ENCODE data around the gene EPG5. TPM values are rescaled to one million over a fixed set of nuclear protein-coding genes. Genes with fewer than 3 reads are reported as not detected.
"Not testable (repeated sequence)": the region's sequence is repeated elsewhere in the genome, so short reads cannot be mapped to it uniquely, and the experiment has no call there.

The EPG5 gene
- total and polyA plus RNA-seq, 3 donors from 2014 or later = 19.0 to 66.4 (median 55.7) TPM

DNA sequence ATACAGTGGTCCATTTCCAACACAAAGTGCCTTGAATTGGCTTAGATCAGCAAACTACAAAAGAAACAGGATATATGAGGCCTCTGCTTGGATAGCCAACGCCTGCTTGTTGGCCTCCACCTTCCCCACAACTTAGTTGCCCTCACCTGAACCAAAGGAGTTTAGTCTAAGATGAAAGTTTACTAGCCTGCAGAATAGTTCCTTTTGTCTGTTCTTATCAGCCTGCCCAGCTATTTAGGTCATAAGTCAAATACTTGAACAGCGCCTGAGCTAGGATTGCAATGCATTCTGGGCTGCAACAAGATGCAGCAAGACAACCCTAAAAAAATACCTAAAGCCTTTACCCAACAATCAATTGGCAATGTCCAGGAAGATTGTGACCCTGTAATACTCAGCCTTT, 13.1 kb upstream of the EPG5 start:
- Histone ChIP-seq H3K36me3 (ENCODE audit: low read depth, missing control alignments) (no peaks in the 10 kb centered on the region), H3K4me3 (no peak overlapping the region), H3K4me1 (no peaks in the 10 kb centered on the region), H3K27me3 (no peaks in the 10 kb centered on the region), H3K27ac (no peak overlapping the region), H3K9me3 (no peaks in the 10 kb centered on the region)
- TF ChIP-seq POLR2A (IDR thresholded peaks at IDR 0.05) = no peak
- TF ChIP-seq, protein P1, sequence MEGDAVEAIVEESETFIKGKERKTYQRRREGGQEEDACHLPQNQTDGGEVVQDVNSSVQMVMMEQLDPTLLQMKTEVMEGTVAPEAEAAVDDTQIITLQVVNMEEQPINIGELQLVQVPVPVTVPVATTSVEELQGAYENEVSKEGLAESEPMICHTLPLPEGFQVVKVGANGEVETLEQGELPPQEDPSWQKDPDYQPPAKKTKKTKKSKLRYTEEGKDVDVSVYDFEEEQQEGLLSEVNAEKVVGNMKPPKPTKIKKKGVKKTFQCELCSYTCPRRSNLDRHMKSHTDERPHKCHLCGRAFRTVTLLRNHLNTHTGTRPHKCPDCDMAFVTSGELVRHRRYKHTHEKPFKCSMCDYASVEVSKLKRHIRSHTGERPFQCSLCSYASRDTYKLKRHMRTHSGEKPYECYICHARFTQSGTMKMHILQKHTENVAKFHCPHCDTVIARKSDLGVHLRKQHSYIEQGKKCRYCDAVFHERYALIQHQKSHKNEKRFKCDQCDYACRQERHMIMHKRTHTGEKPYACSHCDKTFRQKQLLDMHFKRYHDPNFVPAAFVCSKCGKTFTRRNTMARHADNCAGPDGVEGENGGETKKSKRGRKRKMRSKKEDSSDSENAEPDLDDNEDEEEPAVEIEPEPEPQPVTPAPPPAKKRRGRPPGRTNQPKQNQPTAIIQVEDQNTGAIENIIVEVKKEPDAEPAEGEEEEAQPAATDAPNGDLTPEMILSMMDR (IDR thresholded peaks at IDR 0.05) = no peak
- intact Hi-C loops (cut with DNase I; ENCODE audit: low total_unique reads) = no loop called here
- 66 to 72% methylated on average over 2 of the region's 2 CpGs for WGBS, 2 donors
- no peak for DNase-seq

DNA sequence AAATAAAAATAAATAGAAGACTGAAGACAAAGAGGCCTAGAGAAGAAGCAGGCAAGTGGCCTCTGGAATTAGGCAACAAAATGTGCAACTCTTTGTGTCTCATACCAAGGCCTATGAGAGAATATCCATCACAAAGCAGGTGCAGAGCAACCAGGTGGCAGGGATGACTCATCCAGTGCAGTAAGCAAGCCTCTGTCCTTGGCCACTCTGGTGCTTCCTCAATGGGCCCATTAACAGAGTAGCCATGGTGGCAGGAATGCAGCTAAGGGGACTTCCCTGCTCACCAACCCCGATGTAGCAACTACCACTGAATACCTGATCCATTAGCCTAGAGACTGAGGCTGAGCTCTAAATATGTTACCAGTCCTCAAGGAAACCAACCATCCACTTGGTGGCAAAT, 11.0 kb upstream of the EPG5 start:
- no peak overlapping the region for H3K27ac ChIP-seq
- intact Hi-C loops (cut with DNase I; ENCODE audit: low total_unique reads) = no loop called here
- TF ChIP-seq POLR2A (IDR thresholded peaks at IDR 0.05) = no peak
- TF ChIP-seq, protein P1 (IDR thresholded peaks at IDR 0.05) = no peak
- DNase-seq = no peak
- H3K4me1 ChIP-seq = no peaks in the 10 kb centered on the region
- H3K9me3 ChIP-seq = no peaks in the 10 kb centered on the region
- no peaks in the 10 kb centered on the region for H3K27me3 ChIP-seq
- WGBS, 2 donors = 75 to 77% methylated on average over 1 of the region's 1 CpG
- no peak overlapping the region for H3K4me3 ChIP-seq
- H3K36me3 ChIP-seq (ENCODE audit: low read depth, missing control alignments) = no peaks in the 10 kb centered on the region

GRCh38 chr18:45976974-45977373, 9.8 kb upstream of the EPG5 start:
- 88 to 90% methylated on average over 5 of the region's 5 CpGs for WGBS, 2 donors
- TF ChIP-seq, protein P1 (IDR thresholded peaks at IDR 0.05) = no peak
- TF ChIP-seq POLR2A (IDR thresholded peaks at IDR 0.05) = no peak
- no peak overlapping the region for H3K4me3 ChIP-seq
- no peaks in the 10 kb centered on the region for H3K4me1 ChIP-seq
- no peak overlapping the region for H3K27ac ChIP-seq
- no peaks in the 10 kb centered on the region for H3K27me3 ChIP-seq
- DNase-seq = no peak
- no peaks in the 10 kb centered on the region for H3K9me3 ChIP-seq
- H3K36me3 ChIP-seq (ENCODE audit: low read depth, missing control alignments) = no peaks in the 10 kb centered on the region
- intact Hi-C loops (cut with DNase I; ENCODE audit: low total_unique reads) = no loop called here

DNA sequence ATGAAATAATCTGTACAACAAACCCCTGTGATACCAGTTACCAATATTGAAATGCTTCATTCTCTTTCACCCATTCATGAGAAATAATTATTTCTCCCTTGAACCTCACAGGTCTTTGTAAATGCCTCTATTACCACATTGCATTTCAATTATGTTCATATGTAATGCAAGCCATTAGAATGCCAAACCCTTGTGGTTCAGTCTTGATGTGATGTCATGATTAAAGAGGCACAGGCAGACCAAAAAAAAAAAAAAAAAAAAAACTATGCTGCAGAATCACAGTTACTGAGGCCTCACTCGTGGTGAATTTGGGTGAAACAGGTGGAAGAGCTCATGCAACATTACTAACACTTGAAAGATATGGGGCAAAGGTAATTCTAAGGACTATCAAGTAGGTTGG, 9.4 kb upstream of the EPG5 start:
- Histone ChIP-seq H3K9me3 (no peaks in the 10 kb centered on the region), H3K27ac (no peak overlapping the region), H3K36me3 (ENCODE audit: low read depth, missing control alignments) (no peaks in the 10 kb centered on the region), H3K4me3 (no peak overlapping the region), H3K27me3 (no peaks in the 10 kb centered on the region), H3K4me1 (no peaks in the 10 kb centered on the region)
- TF ChIP-seq, protein P1 (IDR thresholded peaks at IDR 0.05) = no peak
- no peak for TF ChIP-seq POLR2A (IDR thresholded peaks at IDR 0.05)
- WGBS, 2 donors = 57 to 83% methylated on average over 1 of the region's 1 CpG
- no peak for DNase-seq
- intact Hi-C loops (cut with DNase I; ENCODE audit: low total_unique reads) = no loop called here

DNA sequence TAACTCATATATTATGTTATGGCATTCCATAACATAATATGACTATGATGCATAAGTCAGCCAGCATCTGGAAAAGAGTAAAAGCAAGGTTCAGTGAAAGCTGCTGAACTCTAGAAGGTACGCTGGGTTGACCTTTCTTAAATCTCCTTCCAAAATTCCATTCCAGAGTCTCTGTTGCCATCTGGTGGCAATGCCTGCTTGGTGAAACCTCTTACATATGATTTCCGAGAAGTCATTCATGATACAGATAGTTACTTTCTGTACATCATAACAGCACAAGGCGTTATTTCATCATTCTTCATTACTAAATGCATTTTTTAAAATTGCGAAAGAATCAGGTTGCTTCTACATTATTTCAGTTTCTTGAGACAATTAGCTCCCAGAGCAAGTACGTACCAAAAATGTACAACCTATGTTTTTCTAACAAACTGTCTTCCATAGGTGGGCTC, 7.0 kb upstream of the EPG5 start:
- peak; percentile 76 for DNase-seq
- no peaks in the 10 kb centered on the region for H3K36me3 ChIP-seq (ENCODE audit: low read depth, missing control alignments)
- intact Hi-C loops (cut with DNase I; ENCODE audit: low total_unique reads) = no loop called here
- H3K4me3 ChIP-seq = no peak overlapping the region
- no peaks in the 10 kb centered on the region for H3K4me1 ChIP-seq
- WGBS, 2 donors = 33 to 44% methylated on average over 5 of the region's 5 CpGs
- no peaks in the 10 kb centered on the region for H3K9me3 ChIP-seq
- H3K27ac ChIP-seq = no peak overlapping the region
- TF ChIP-seq, protein P1 (IDR thresholded peaks at IDR 0.05) = peak; percentile 51 to 61 (median 54)
- no peak for TF ChIP-seq POLR2A (IDR thresholded peaks at IDR 0.05)
- H3K27me3 ChIP-seq = no peaks in the 10 kb centered on the region

GRCh38 chr18:45964913-45965312, 2.2 kb downstream of the EPG5 start:
- H3K9me3 ChIP-seq; H3K36me3 ChIP-seq (ENCODE audit: low read depth, missing control alignments); H3K27me3 ChIP-seq; H3K4me3 ChIP-seq; H3K27ac ChIP-seq; H3K4me1 ChIP-seq; DNase-seq; intact Hi-C loops (cut with DNase I; ENCODE audit: low total_unique reads): not testable (repeated sequence)
- 78 to 88% methylated on average over 5 of the region's 5 CpGs for WGBS, 2 donors
